Neuronal stem cell (in vitro differentiated cells): ENCODE measurements around the gene LAMA5.

Source experiments
- DNase-seq: peaks from one replicate; pipeline ENCODE4 v3.0.0-alpha.2; 2013; ENCODE audit warnings: low spot score
- H2AFZ ChIP-seq: one replicate; pipeline ENCODE4 v1.6.1; 2013; ENCODE audit warnings: mild to moderate bottlenecking, low read length, inconsistent platforms
- H2AK5ac ChIP-seq: 2 replicates; pipeline ENCODE4 v1.6.1; 2013; ENCODE audit warnings: low read depth, mild to moderate bottlenecking, inconsistent platforms, low read length, moderate library complexity, mixed read lengths
- H2BK120ac ChIP-seq: 2 replicates; pipeline ENCODE4 v1.6.1; 2013; ENCODE audit warnings: low read depth, mild to moderate bottlenecking, inconsistent platforms, low read length, moderate library complexity, mixed read lengths
- H2BK12ac ChIP-seq: one replicate; pipeline ENCODE4 v1.6.1; 2013; ENCODE audit warnings: low read length, inconsistent platforms
- H2BK15ac ChIP-seq: 2 replicates; pipeline ENCODE4 v1.6.1; 2013; ENCODE audit warnings: mild to moderate bottlenecking, low read length, inconsistent platforms, mixed read lengths
- H2BK5ac ChIP-seq: one replicate; pipeline ENCODE4 v1.6.1; 2013; ENCODE audit warnings: inconsistent platforms, mild to moderate bottlenecking, low read length, moderate library complexity
- H3K14ac ChIP-seq: one replicate; pipeline ENCODE4 v1.6.1; 2013; ENCODE audit warnings: low read length, inconsistent platforms
- H3K18ac ChIP-seq: 2 replicates; pipeline ENCODE4 v1.6.1; 2013; ENCODE audit warnings: low read length, inconsistent platforms
- H3K23ac ChIP-seq: 2 replicates; pipeline ENCODE4 v1.6.1; 2013; ENCODE audit warnings: low read depth, mild to moderate bottlenecking, mixed read lengths, low read length, inconsistent platforms; ENCODE audit not compliant: poor library complexity
- H3K27ac ChIP-seq: replicated peaks from 3 replicates; pipeline ENCODE4 v1.5.1; 2013; ENCODE audit warnings: low read length, inconsistent platforms
- H3K27me3 ChIP-seq, 3 experiments: 2 replicates each; pipeline ENCODE4 v1.6.1; 2013; ENCODE audit warnings: low read length in 3 of 3, mild to moderate bottlenecking in 2 of 3, inconsistent platforms in 1 of 3, low read depth in 1 of 3, mixed read lengths in 1 of 3, moderate library complexity in 1 of 3; ENCODE audit not compliant: control insufficient read depth in 3 of 3, insufficient read depth in 3 of 3
- H3K36me3 ChIP-seq, 2 donors: replicated peaks in 1 of 2; 2 replicates each; pipeline ENCODE4 v1.6.1; 2013; ENCODE audit warnings: low read length in 2 of 2; ENCODE audit not compliant: control insufficient read depth in 2 of 2, insufficient read depth in 2 of 2
- H3K4ac ChIP-seq: 2 replicates; pipeline ENCODE4 v1.6.1; 2013; ENCODE audit warnings: inconsistent platforms, mild to moderate bottlenecking, low read length, moderate library complexity
- H3K4me1 ChIP-seq, 2 donors: 1 replicate in 1 of 2; 2 replicates in 1 of 2; pipeline ENCODE4 v1.6.1; 2013; ENCODE audit warnings: low read length in 2 of 2, low read depth in 1 of 2; ENCODE audit not compliant: control insufficient read depth in 2 of 2, insufficient read depth in 1 of 2
- H3K4me2 ChIP-seq: one replicate; pipeline ENCODE4 v1.6.1; 2013; ENCODE audit warnings: mild to moderate bottlenecking, low read length, inconsistent platforms; ENCODE audit not compliant: insufficient read depth, poor library complexity, severe bottlenecking
- H3K4me3 ChIP-seq, 2 donors: 2 replicates each; pipeline ENCODE4 v1.5.1; 2013; ENCODE audit warnings: low read length in 2 of 2, mild to moderate bottlenecking in 2 of 2, inconsistent platforms in 1 of 2, moderate library complexity in 1 of 2
- H3K79me1 ChIP-seq: one replicate; pipeline ENCODE4 v1.6.1; 2013; ENCODE audit warnings: low read depth, mild to moderate bottlenecking, inconsistent platforms, low read length, moderate library complexity
- H3K9ac ChIP-seq: one replicate; pipeline ENCODE4 v1.6.1; 2013; ENCODE audit warnings: mild to moderate bottlenecking, low read depth, low read length, inconsistent platforms; ENCODE audit not compliant: poor library complexity
- H3K9me3 ChIP-seq, 2 donors: replicated peaks in 1 of 2; 2 replicates each; pipeline versions ENCODE3 to v1.6.1; 2013; ENCODE audit warnings: low read length in 2 of 2, mild to moderate bottlenecking in 2 of 2, inconsistent platforms in 1 of 2, low read depth in 1 of 2, mixed read lengths in 1 of 2, moderate library complexity in 1 of 2; ENCODE audit not compliant: control insufficient read depth in 2 of 2, insufficient read depth in 1 of 2
- H4K8ac ChIP-seq: one replicate; pipeline ENCODE4 v1.6.1; 2013; ENCODE audit warnings: low read depth, mild to moderate bottlenecking, inconsistent platforms, low read length, moderate library complexity
- H4K91ac ChIP-seq: one replicate; pipeline ENCODE4 v1.6.1; 2013; ENCODE audit warnings: low read length, low read depth, mild to moderate bottlenecking, inconsistent platforms; ENCODE audit not compliant: poor library complexity
- WGBS, 2 donors: extraction: QIAGEN DNeasy Blood & Tissue Kit; methylation state at CpG; one replicate each; pipeline ENCODE4 v1.1.7; 2013; ENCODE audit warnings: missing lambda C conversion rate in 2 of 2, mixed read lengths in 1 of 2; ENCODE audit not compliant: insufficient read length in 2 of 2, insufficient replicate concordance in 1 of 2; ENCODE audit errors: extremely low coverage in 2 of 2; 5-methylcytosine and 5-hydroxymethylcytosine counted together

The LAMA5 gene

GRCh38 chr20:62308102-62308822 is 58.9 kb downstream of the LAMA5 start:
- no peak overlapping the region for H2AK5ac ChIP-seq

GRCh38 chr20:62307226-62308101 is 59.6 kb downstream of the LAMA5 start:
- H2AK5ac ChIP-seq: no peak overlapping the region
- peak overlapping the region; percentile 82 for H4K8ac ChIP-seq
- peak overlapping the region; percentile 91 for H3K23ac ChIP-seq
- no peak overlapping the region for H3K4me3 ChIP-seq
- H3K9ac ChIP-seq: no peak overlapping the region
- no peak overlapping the region for H3K4me2 ChIP-seq
- no peak overlapping the region for H2BK120ac ChIP-seq
- no peak overlapping the region for H2AFZ ChIP-seq
- no peaks in the 10 kb centered on the region for H3K27me3 ChIP-seq
- no peak overlapping the region for H4K91ac ChIP-seq
- peaks cover 59 to 77% of the 10 kb centered on the region in 2 donors for H3K36me3 ChIP-seq
- no peak overlapping the region for H3K27ac ChIP-seq
- H3K4me1 ChIP-seq: peaks cover 8 to 10% of the 10 kb centered on the region in 2 donors
- H3K79me1 ChIP-seq: peaks cover 35% of the 10 kb centered on the region
- H2BK12ac ChIP-seq: no peak overlapping the region
- no peak overlapping the region for H3K18ac ChIP-seq
- H3K4ac ChIP-seq: no peak overlapping the region
- peak overlapping the region; percentile 21 for H3K14ac ChIP-seq
- no peak overlapping the region for H2BK5ac ChIP-seq
- no peaks in the 10 kb centered on the region for H3K9me3 ChIP-seq
- WGBS, 2 donors: no CpG with 5 or more reads among the region's 42 CpGs
- no peak overlapping the region for H2BK15ac ChIP-seq
- no peak for DNase-seq

More at GRCh38 chr20:62308102-62308822, 58.9 kb downstream of the LAMA5 start:
- Histone ChIP-seq H3K14ac (no peak overlapping the region), H2BK12ac (no peak overlapping the region), H3K4me3 (no peak overlapping the region), H3K23ac (peak overlapping the region; percentile 91), H2BK15ac (no peak overlapping the region), H3K4me2 (no peak overlapping the region), H3K9ac (no peak overlapping the region), H3K79me1 (peaks cover 32% of the 10 kb centered on the region), H3K27ac (no peak overlapping the region), H4K91ac (no peak overlapping the region), H3K36me3 (peaks cover 66 to 82% of the 10 kb centered on the region in 2 donors), H2BK120ac (no peak overlapping the region), H3K4ac (no peak overlapping the region), H3K9me3 (no peaks in the 10 kb centered on the region), H4K8ac (no peak overlapping the region), H3K27me3 (no peaks in the 10 kb centered on the region), H3K4me1 (peaks cover 8 to 10% of the 10 kb centered on the region in 2 donors), H3K18ac (no peak overlapping the region), H2AFZ (no peak overlapping the region), H2BK5ac (no peak overlapping the region)
- WGBS, 2 donors: no CpG with 5 or more reads among the region's 29 CpGs
- DNase-seq: no peak

- Histone ChIP-seq H3K4ac (no peak overlapping the region), H3K79me1 (peaks cover 35% of the 10 kb centered on the region), H4K8ac (no peak overlapping the region), H2AK5ac (no peak overlapping the region), H2BK15ac (no peak overlapping the region), H3K4me3 (no peak overlapping the region), H2BK120ac (no peak overlapping the region), H3K27me3 (no peaks in the 10 kb centered on the region), H3K18ac (no peak overlapping the region), H3K14ac (no peak overlapping the region), H3K9me3 (no peaks in the 10 kb centered on the region), H4K91ac (no peak overlapping the region), H3K4me1 (peaks cover 8 to 10% of the 10 kb centered on the region in 2 donors), H2BK5ac (no peak overlapping the region), H3K23ac (peak overlapping the region; percentile 20), H3K4me2 (no peak overlapping the region), H2BK12ac (no peak overlapping the region), H2AFZ (no peak overlapping the region), H3K27ac (no peak overlapping the region), H3K36me3 (peaks cover 54 to 68% of the 10 kb centered on the region in 2 donors), H3K9ac (no peak overlapping the region)
- WGBS, 2 donors: no CpG with 5 or more reads among the region's 27 CpGs
- DNase-seq: no peak
Observed at GRCh38 chr20:62306414-62307187, 60.5 kb downstream of the LAMA5 start.
